GM21786 (cell line): ENCODE data around the gene SLIT1.

Experiments used
- ATAC-seq: cut with Tn5 transposase; IDR thresholded peaks from one replicate; pipeline ENCODE4 v1.9.1; 2021; ENCODE audit not compliant: unreplicated experiment

SLIT1 gene

GRCh38 chr10:97006364-97006763 is 179.4 kb downstream of the SLIT1 start:
- ATAC-seq = no peak

GRCh38 chr10:97005349-97005748 is 180.4 kb downstream of the SLIT1 start:
- ATAC-seq = no peak

GRCh38 chr10:97004591-97004990 is 181.2 kb downstream of the SLIT1 start:
- no peak for ATAC-seq

GRCh38 chr10:97003804-97004201 is 182.0 kb downstream of the SLIT1 start:
- ATAC-seq = no peak

DNA sequence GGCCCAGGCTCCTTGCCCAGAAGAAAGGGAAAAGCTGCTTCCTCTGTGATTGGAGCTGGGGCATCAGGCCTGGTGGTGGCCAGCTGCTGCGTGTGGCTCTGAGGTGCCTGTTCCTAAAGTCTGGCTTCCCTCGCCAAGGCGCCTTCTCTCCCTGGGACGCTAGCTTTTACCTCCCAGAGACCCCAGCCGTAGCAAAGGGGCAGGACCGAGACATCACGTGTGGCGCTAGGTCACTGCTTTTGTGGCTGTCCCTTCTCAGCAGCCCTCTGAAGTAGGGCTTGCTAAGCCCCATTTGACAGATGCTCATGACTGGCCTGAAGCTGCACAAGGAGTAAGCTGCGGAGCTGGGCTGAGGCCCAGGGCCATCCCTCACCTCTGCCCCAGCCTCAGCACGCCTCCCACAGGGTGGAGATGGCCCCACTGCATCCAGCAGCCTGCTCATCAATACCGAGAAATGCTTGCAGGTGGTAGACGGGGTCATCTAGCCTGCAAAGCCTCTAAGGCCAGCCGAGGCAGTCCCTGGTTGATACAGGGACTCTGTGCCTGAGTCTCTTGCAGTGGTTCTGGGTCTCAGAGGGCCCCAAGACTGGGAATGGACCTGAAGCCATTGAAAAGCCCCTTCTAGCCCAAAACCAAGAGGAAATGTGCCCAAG is 182.5 kb downstream of the SLIT1 start:
- no peak for ATAC-seq

DNA sequence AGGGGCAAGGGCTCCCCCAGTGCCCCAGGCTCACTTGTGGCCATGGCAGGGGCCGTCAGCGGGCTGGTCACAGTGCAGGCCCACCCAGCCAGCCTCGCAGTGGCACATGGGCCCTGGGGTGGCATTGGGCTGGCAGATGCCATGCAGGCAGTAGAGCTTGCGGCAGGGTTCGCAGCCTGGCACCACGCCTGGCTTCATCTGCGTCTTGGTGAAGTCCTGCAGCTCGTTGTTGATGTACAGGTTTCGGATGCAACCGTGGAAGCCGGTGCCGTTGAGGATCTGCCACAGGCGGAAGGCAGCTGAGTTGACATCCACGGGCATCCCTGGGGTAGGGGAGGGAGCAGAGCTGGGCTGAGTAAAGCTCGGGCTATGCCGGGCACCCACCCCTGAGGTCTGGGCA is 183.1 kb downstream of the SLIT1 start:
- no peak for ATAC-seq

DNA sequence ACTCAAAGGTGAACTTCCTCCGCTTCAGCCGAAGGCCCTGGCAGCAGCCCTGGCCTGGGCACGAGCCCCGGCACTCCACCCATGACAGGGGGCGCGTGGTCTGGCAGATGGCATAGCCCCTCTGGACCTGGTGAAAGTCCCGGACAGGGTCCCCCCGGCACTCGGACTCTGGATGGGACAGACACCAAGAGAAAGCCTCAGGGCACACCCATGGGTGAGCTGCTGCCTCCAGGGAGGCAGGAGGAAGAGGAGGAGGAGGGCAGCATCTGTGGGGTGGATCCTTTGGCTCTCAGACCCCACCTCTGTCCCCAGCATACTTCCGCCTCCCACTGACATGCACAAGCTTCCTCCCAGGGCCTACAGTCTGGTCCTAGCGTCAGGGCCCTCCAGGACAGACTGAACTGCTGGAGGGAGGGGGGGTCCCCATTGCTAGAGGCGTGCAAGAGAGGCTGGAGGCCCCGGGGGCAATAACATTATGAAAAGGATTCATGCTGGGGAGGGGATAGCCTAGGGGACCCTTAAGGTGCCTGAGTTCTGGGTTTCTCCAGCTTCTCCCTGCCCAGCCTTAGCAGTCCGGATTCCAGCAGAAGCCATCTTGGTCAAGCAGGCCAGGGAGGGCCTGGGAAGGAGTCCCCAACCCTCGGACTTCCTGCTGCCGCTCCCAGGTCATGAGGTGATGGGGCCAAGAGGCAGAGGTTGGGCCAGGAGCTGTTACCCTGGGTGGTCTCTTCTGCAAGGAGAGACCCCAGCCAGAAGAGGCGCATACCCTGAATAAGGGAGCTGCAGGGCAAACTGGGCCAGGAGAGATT is 184.4 kb downstream of the SLIT1 start:
- no peak for ATAC-seq

DNA sequence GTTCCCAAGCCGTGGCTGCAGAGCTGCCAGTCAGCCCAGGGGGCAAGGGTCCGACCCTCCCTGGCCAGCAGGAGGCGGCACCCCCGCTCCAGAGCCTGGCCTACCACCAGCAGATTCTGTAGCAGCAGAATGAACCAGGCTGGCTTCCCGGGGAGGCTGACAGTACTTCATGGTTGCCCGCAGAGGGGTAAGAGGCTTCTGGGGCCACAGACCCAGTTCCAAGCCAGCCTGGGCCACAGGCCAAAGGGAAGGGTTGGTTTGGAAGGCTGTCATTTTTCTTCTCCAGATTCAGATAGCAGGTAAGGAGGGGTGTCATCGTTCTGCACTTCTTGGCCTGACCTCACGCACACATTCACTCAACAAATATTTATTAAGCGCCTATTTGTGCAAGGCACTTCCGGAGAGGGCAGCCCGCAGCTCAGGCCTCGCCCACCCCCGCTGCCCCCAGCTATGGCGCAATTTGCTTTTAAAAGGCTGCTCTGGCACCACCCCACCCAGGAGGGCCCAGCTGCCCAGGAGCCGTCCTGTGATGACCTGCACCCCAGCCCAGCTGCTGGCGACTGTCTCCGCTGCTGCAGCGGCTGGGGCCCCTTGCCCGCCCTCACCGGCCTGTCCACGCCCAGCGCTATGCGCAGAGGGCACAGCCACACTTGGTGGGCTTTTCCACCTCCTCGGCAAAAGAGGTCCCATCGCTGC is 185.1 kb downstream of the SLIT1 start:
- ATAC-seq = no peak

DNA sequence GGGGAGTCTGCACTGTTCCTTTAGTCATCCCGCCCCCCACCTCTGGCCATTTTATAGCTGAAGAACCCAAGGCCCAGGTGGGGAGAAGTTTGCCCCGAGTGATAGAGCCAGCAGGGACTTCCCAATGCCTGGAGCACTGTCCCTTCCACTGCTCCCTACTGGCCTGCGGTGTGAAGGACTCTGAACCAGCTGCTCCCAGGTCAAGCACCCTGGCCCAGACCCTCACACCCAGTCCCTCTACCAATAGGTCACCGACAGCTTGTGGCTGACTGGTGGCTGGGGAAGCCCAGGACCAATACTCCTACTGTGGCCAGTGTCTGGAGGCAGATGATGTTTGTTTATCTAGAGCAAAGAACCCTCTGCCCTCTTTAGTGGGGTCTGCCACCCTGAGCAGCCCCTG is 185.8 kb downstream of the SLIT1 start:
- no peak for ATAC-seq

DNA sequence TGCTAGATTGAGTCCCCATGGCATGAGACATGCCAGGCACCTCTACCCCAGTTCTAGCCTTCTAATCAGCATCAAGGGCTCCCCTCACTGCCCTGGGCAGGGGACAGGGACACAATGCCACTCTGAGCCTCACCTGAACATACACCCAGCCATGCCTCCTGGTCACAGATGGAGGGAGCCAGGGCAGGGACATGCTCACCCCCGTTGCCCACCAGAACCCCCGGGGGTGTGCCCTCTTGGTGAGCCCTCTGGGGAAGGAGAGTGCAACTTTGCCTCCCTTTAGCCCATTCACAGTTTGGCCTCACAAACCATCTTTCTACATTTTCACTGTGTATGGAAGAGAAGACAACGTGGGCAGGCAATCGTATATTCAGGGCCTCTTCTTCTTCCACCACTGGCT is 186.4 kb downstream of the SLIT1 start:
- no peak for ATAC-seq

GRCh38 chr10:96998329-96998888 is 187.3 kb downstream of the SLIT1 start:
- no peak for ATAC-seq

- no peak for ATAC-seq
These were observed 189.3 kb downstream of the SLIT1 start for GRCh38 chr10:96996275-96996965.

- no peak for ATAC-seq
These were observed 189.9 kb downstream of the SLIT1 start for GRCh38 chr10:96995851-96996250.

DNA sequence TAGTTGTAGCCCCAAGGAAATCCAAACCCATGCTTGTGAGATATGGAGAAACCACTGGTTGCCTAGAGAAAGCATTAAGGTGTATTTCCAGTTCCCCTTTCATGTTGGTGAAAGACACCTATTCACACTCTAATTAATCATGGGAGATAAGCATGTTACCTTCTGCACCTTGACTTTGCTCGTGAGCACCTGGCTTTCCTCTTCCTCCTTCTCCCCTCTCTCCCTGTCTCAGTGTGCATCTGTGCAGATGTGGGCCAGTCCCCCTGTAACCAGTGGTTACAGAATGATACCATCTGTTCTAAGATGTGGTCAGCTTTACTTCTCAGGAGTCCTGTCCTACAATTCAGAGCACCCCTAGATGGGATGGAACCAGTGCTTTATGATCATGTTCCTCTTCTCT is 193.0 kb downstream of the SLIT1 start:
- ATAC-seq = peak; percentile 67

DNA sequence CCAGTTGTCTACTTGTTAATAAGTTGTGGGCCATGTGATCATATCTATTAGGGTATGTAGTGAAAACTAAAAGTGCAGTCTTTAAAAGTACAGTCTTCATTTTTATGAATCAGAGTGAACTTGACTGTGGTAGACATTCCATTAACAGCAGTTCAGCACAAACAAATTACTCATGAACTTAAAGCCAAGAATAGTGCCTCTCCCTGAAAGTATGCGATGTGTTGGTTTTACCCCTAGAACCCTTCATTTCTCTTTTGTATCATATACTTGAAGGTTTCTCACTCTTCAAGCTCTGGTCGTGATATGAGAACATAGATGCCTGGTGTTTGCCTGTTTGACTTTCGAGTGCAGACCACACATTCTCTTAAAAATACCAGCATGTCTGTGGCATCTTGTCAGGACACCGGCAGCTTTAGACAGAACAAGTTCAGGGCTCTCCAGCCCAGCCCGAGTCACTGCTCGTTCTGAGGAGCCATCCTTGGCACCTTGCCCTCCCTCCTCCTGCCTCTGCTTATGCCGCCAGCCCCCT is 194.4 kb downstream of the SLIT1 start:
- ATAC-seq = peak; percentile 61

DNA sequence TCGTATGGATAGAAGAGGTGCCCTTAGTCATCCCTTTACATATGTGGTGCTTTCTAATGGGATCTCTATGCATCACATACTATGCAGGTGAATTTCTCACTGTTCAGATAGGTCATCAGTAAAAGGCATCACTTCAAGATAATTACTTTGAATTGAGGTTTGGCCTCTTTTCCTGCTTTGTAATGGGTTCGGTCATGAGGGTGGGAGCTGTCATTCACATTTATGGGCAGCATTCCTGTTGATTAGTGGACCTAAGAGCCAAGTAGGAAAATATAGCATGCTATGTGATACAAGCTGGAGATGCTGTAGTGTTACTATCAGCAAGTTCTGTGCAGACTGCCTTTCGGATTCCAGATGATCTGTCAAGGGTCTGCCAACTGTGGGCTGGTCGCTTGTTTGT is 197.3 kb downstream of the SLIT1 start:
- ATAC-seq = no peak

- no peak for ATAC-seq
These were observed 197.9 kb downstream of the SLIT1 start for GRCh38 chr10:96987842-96988175.

GRCh38 chr10:96987141-96987841 is 198.5 kb downstream of the SLIT1 start:
- ATAC-seq = no peak

GRCh38 chr10:96986200-96986856 is 199.4 kb downstream of the SLIT1 start:
- no peak for ATAC-seq
